HG02623 (cell line): ENCODE results near the gene CAT.
"Not testable (repeated sequence)": the region's sequence is repeated elsewhere in the genome, so short reads cannot be mapped to it uniquely, and the experiment has no call there.

Experiments used
- ATAC-seq: cut with Tn5 transposase; IDR thresholded peaks from one replicate; pipeline ENCODE4 v1.9.1; 2021; ENCODE audit warnings: moderate library complexity; ENCODE audit not compliant: unreplicated experiment

Gene CAT

DNA sequence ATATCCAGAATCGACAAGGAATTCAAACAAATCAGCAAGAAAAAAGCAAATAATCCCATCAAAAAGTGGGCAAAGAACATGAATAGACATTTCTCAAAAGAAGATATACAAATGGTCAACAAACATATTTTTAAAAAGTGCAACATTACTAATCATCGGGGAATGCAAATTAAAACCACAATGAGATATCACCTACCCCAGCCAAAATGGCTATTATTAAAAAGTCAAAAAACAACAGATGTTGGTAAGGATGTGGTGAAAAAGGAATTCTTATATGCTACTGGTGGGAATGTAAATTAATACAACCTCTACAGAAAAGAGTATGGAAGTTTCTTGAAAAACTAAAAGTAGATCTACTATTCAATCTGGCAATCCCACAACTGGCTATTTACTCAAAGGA, 13.9 kb upstream of the CAT start:
- not testable (repeated sequence) for ATAC-seq

DNA sequence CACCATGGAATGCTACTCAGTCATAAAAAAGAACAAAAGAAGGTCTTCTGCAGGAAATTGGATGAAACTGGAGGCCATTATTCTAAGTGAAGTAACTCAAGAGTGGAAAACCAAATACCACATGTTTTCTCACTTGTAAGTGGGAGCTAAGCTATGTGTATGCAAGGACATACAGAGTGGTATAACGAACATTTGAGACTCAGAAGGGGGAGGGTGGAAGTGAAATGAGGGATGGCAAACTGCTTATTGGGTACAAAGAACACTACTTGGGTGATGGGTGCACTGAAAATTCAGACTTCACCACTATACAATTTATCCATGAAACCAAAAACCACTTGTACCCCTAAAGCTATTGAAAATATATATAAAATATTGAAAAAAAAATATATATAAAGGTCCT, 13.4 kb upstream of the CAT start:
- no peak for ATAC-seq

GRCh38 chr11:34425867-34426266, 12.9 kb upstream of the CAT start:
- ATAC-seq: no peak

DNA sequence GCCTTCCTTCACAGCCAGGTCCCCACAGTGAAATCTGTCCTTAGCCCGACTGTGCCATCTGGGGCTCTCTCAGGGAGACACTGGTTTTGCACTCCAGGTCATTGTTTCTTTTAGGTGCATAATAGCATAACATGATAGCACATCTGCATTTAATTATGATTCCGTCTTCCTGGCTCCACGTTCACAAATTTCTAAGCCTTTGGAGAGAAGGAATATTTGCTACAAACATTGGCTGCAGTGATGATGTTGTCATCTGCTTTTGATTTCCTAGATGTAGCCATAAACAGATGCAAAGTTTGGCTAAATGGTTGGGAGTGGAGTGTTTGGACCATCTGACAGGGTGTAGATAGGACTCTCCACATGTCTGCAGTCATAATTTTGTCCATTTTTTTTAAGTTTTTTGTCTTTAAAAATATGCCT, 12.0 kb upstream of the CAT start:
- no peak for ATAC-seq

- ATAC-seq: no peak
These were observed 11.4 kb upstream of the CAT start for GRCh38 chr11:34427186-34427805.

DNA sequence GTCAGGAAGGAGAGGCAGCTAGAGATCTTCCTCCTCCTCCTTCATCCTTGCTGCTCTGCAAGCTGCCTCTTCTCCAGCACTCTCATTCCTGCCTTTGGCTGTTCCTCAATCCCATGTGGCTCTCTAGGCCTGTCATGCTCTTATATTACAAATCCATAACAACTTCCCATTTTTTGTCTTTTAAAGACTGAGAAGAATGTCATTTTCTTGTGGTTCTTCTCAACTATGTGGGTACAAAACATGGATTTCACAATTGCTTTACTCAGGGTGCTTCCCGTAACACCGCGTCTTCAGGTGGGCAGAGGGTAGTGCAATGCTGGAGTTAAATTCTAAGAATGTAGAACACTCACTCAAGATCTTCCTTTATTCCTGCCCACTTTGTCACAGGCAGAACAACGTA, 6.8 kb upstream of the CAT start:
- ATAC-seq: no peak

DNA sequence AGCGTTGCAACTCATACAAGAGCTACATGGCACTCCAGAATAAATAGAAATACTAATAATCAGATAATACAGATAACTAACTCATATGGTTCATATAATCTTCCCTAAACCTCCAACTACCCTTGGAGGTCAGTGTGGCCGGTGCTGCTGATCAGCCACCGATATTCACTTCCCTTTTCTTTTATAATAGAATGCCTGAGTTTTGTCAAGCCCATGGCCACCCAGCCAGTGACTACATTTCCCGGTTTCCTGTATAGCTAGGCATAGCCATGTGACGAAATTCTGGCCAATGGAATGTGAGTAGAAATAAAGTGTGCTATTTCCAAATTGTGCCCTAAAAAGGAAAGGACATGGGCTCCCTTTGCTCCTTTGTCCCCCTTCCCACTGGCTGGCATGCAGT, 5.9 kb upstream of the CAT start:
- no peak for ATAC-seq

GRCh38 chr11:34433899-34434298, 4.8 kb upstream of the CAT start:
- ATAC-seq: no peak

- no peak for ATAC-seq
These were observed 1.3 kb upstream of the CAT start for GRCh38 chr11:34437224-34438125.

GRCh38 chr11:34439610-34440198, 970 bp downstream of the CAT start:
- ATAC-seq: no peak

GRCh38 chr11:34441814-34442213, 3.1 kb downstream of the CAT start:
- no peak for ATAC-seq

DNA sequence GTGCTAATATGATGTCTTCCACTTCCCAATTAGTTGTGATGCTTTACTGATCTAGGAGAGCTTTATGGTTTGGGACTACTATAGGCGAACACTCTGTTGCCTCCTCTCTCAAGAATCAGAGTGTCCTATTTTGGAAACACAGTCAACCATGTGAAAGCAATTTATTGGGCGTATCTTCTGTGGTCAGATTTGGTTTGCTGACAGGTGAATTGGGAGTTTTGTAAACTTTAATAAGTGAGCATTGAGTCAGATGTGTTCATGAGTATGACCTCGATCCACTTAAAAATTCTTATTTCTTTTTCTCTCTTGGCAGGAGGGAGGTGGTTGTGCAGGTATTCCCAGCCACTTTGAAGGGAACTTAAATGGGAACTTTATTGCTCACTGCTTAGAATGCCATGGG, 4.4 kb downstream of the CAT start:
- no peak for ATAC-seq

- no peak for ATAC-seq
These were observed 5.7 kb downstream of the CAT start for GRCh38 chr11:34444428-34444827.

DNA sequence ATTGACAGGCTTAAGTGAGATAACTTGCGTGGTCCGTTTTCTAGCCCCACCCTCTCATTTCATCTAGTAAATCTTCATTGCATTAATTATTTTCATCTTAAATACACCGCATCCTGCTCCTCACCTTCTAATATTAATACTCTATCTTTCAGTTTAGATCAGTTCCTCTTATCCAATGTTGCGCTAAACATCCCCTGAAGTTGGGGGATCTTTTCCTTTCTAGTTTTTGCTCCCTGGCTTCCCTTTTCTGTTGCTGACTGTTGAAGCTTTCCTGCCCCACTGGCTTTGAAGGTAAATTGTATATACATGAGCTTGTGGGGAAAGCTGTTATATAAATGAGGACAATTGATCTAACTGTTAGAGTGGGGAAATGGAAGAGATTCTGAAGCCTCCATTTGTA, 7.2 kb downstream of the CAT start:
- ATAC-seq: no peak

DNA sequence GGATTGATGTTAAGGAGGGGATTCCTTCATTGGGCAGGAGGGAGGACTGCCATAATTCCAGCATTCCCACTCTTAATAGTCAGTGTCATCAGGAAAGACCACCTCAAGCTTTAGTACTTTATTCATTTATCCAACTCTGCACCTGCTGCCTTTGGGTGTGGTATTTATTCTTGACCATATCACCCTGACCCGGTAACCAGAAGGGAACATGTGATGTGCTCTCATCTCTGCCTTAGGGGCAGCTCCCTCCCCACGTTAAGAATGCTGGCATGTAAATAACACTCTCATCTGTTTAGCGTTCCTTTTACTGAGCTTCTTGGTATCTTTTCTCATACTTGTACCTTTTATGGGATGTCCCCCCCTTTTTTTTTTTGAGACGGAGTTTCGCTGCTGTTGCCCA, 7.7 kb downstream of the CAT start:
- ATAC-seq: no peak

DNA sequence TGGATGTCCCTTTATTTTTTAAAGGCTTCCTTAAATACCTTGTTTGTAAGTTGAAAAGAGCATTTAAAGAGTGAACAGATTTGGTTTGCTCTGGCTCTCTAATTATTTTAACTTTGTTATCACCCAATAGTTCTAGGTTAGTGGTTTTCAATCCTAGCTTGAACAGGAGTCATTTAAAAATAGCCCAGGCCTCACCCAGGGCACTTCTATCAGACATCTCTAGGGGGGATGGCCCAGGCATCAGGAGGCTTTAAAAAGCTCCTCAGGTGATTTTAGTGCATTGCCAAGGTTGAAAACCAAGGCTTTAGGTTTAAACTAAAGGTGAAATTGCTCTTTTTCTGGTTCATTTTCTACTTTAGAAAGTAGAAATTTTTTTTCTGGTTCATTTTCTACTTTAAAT, 8.3 kb downstream of the CAT start:
- ATAC-seq: no peak

GRCh38 chr11:34448223-34448994, 9.7 kb downstream of the CAT start:
- ATAC-seq: no peak

DNA sequence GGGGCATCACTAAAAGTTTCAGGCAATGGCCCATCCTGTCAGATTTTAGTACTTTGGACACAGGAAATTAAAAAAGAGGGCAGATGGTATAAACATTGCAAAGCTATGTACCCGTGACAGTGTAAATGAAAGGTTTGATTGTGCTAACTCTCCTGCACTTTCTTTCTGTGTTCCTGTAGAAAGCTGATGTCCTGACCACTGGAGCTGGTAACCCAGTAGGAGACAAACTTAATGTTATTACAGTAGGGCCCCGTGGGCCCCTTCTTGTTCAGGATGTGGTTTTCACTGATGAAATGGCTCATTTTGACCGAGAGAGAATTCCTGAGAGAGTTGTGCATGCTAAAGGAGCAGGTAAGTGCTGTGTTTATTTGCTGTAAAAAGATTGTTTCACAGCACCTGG, 10.3 kb downstream of the CAT start:
- ATAC-seq: no peak

- ATAC-seq: no peak
These were observed 12.3 kb downstream of the CAT start for GRCh38 chr11:34451053-34451452.

- ATAC-seq: no peak
These were observed 15.7 kb downstream of the CAT start for GRCh38 chr11:34454308-34455032.

DNA sequence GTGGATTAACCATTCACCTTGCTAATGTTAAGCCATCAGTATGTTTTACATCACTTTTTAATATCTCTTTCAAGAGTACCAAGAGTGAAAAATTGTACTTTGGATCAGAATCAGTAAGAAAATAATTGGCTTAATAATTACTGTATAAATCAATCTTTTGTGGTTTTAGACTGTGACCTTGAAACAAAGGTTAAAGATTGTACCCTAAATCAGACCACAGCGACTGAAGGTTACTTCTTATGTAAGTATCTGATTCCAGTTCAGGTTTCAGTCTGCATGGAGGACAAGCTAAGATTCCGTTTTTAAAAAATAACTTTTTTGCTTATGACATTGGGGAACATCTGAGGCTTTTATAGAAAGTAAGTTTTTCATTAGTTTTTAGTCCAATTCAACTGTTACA, 18.9 kb downstream of the CAT start:
- no peak for ATAC-seq
